Cardiac fibroblast (primary cell): ENCODE measurements around the gene PHF14.
A peak's percentile ranks its signal among the peaks of the same experiment; 100 is the strongest.

Source experiments
- DNase-seq, 2 donors: peaks; one replicate each; pipeline versions ENCODE4 v3.0.0 to v3.0.0-alpha.2; 2010; ENCODE audit warnings: low read depth in 2 of 2
- H3K4me3 ChIP-seq, 2 donors: replicated peaks in 1 of 2; 1 replicate in 1 of 2; 2 replicates in 1 of 2; pipeline ENCODE4 v1.5.1; 2011; ENCODE audit warnings: low read depth in 2 of 2, low read length in 2 of 2, mild to moderate bottlenecking in 2 of 2, moderate library complexity in 1 of 2
- TF ChIP-seq, protein P1 (sequence below): IDR thresholded peaks from one replicate; pipeline ENCODE4 v1.5.1; 2011; ENCODE audit warnings: low read depth, mild to moderate bottlenecking, low read length, inconsistent platforms

The PHF14 gene

DNA sequence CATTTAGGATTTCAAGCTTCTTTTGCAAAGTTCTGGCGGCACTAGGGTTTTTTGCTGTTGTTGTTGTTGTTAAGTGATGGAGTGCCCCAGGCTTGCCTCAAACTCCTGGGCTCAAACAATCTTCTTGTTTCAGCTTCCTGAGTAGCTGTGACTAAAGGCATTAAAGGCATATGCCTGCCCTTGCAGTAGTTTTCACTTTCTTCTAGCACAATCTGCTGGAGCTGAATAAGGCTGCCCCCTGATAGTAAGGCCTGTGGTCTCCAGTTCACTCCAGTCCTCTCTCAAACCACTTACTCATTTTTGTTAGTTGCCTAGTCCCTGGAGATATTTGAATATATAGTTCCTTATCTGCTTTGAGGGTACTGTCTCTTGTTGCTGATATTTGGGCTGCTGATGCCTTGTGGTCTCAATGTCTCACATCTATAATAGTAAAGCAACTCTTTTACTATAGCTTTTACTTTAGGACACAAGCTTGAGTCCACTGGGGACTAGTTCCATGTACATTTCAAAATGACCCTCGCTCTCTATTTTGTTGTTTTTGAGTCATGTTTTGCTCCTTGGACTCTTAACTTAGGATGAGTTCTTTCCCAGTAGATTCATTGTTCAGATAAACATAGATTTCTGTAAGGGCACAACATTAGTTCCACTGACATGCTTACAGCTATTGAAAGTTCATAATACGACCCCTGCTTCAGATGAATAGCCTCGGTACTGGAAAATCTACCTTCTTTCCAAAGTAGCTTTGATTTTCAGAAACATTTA is 25.5 kb downstream of the PHF14 start:
- TF ChIP-seq, protein P1, sequence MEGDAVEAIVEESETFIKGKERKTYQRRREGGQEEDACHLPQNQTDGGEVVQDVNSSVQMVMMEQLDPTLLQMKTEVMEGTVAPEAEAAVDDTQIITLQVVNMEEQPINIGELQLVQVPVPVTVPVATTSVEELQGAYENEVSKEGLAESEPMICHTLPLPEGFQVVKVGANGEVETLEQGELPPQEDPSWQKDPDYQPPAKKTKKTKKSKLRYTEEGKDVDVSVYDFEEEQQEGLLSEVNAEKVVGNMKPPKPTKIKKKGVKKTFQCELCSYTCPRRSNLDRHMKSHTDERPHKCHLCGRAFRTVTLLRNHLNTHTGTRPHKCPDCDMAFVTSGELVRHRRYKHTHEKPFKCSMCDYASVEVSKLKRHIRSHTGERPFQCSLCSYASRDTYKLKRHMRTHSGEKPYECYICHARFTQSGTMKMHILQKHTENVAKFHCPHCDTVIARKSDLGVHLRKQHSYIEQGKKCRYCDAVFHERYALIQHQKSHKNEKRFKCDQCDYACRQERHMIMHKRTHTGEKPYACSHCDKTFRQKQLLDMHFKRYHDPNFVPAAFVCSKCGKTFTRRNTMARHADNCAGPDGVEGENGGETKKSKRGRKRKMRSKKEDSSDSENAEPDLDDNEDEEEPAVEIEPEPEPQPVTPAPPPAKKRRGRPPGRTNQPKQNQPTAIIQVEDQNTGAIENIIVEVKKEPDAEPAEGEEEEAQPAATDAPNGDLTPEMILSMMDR, result no peak

DNA sequence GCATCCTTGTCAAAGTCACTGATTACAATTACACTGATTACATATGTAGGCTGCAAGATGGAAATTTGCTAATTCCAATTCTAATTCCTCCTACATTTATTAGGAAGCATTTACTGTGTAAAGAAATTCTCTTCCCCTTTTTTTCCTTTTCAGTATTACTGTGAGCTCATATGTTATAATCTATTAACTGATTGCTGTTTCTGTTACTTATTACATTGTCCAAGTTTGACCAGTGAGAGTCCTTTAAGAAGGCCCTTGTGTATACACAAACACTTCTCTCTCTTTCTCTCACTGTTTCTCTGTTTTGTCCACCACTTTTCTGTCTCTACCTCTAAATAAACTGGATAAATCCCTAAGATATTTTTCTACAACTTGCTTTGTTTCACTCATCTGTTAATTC is 31.5 kb downstream of the PHF14 start:
- DNase-seq, result no peak
- no peak overlapping the region for H3K4me3 ChIP-seq
- TF ChIP-seq, protein P1, result no peak

More for the DNA sequence above, 25.5 kb downstream of the PHF14 start:
- peak; percentile 3 to 21 for DNase-seq
- no peak overlapping the region for H3K4me3 ChIP-seq

DNA sequence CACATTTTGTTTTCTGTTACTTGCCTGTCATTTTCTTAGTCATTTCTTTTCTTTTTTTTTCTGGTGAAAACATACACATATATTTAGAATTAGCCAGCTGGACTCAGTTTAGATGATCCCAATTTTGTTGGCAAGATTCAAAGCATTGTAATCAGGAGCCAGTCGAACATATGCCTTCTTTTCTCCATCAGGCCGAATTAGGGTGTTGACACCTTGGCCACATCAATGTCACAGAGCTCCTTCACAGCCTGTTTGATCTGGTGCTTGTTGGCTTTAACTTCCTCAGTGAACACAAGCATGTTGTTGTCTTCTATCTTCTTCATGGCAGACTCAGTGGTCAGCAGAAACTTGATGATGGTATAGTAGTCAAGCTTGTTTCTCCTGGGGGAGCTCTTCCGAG is 32.6 kb downstream of the PHF14 start:
- TF ChIP-seq, protein P1, result no peak
- DNase-seq, result no peak
- H3K4me3 ChIP-seq, result no peak overlapping the region

DNA sequence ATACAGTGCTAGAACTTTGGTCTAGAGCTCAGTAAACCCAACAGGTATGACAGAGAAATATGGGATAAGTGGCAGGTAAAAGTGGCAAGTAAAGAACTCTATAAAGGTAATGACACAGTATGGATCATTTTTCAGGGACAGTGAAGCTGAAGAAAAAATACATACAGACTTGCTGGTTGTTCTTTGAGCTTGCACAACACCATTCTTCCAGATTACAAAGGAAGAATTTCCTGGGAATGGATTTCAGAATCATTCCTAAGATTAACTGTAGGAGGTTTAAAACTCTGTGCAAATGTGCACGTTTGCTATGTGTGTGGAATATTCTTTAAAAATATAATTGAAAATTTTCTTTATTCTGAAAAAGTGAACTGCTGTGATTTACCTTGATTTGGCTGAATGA is 36.0 kb downstream of the PHF14 start:
- H3K4me3 ChIP-seq, result no peak overlapping the region
- TF ChIP-seq, protein P1, result no peak
- DNase-seq, result peak; percentile 9 to 51

DNA sequence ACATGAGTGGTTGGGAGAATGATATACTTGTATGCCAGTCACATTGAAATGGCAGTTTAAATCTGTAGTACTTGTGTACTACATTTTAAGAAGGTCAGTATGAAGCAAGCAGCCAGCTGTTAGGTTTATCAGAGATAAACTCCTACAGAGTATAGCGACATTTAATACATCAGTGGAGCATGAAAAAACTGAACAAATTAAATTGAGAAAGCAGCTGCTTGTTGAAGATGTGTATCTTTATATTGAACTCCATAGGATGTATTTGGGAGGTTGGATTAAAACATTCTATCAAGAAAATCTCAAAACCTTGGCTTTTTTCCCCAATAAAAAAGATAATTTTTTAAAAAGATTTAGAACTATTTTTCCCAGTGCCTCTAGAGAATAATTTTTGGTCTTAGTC is 47.8 kb downstream of the PHF14 start:
- no peak overlapping the region for H3K4me3 ChIP-seq
- TF ChIP-seq, protein P1, result no peak
- DNase-seq, result no peak

DNA sequence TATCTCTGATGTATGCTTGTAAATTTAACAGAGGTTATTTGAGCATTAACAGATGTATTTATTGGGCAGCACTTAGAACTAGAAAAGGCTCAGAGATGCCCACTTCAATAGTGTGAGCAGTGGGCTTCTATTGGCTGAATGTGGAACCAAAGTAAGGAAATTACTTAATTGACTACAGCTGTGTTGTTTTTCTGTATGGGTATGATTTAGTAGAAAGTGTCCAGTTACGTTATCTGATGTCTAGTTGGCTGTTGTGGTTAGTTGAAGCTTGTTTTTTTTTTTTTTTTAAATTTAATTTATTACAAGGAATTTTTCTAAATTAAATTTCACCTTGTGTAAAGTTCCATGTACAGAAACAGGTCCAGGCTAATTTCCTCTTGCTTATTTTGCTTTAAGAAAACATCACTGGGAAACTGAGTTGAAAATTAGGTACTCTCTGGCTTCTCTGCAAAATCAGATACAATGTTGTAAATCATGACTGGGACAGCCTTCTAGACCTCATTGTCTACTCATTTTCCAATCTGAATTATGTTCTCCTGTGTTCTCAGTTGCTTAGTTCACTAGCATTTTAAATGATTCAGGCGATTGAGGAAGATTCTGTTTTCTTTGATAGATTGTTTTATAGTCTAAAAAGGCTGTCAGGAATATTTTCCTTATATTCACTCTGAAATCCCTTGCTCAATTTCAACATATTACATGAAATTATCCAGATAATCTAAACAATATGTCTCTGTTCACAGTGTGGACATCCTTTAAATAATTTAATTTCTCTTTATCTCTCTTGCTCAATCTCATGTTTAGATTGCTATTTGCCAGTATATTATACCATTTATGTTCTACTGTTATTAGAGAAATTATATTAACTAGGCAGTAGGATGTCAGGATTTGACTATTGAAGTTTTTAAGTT is 53.0 kb downstream of the PHF14 start:
- no peak for DNase-seq
- no peak overlapping the region for H3K4me3 ChIP-seq
- TF ChIP-seq, protein P1, result no peak
